ENCODE measurements around the gene SLC11A2.

DNA sequence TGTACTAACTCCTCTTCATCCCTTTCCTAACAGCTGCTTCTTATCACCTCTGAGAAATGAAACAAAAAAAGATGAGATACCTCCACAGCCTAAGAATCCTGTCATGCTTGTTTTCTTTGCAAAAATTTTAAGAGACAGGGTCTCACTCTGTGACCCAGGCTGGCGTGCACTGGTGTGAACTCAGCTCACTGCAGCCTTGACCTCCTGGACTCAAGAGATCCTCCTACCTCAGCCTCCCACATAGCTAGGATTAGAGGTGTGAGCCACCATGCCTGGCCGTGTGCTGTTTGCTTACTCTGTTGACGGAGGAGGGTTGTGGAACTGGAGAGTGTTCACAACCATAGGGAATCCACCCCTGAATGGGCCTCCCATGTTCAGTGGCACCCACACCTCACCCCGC, 41.0 kb upstream of the SLC11A2 start:
- TF ChIP-seq, protein P1, sequence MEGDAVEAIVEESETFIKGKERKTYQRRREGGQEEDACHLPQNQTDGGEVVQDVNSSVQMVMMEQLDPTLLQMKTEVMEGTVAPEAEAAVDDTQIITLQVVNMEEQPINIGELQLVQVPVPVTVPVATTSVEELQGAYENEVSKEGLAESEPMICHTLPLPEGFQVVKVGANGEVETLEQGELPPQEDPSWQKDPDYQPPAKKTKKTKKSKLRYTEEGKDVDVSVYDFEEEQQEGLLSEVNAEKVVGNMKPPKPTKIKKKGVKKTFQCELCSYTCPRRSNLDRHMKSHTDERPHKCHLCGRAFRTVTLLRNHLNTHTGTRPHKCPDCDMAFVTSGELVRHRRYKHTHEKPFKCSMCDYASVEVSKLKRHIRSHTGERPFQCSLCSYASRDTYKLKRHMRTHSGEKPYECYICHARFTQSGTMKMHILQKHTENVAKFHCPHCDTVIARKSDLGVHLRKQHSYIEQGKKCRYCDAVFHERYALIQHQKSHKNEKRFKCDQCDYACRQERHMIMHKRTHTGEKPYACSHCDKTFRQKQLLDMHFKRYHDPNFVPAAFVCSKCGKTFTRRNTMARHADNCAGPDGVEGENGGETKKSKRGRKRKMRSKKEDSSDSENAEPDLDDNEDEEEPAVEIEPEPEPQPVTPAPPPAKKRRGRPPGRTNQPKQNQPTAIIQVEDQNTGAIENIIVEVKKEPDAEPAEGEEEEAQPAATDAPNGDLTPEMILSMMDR (IDR thresholded peaks at IDR 0.05), result no peak
- TF ChIP-seq EP300 (IDR thresholded peaks at IDR 0.05), result no peak
